A549 treated with AZD2906 at 1 μM for 4 hours (cell line): ENCODE data around the gene OR6M1. TPM values are rescaled to one million over a fixed set of nuclear protein-coding genes. Genes with fewer than 3 reads are reported as not detected.

Source experiments
- total RNA-seq: library from RNA; stranded (reverse); fragments of 200-300 nt; extraction: Qiagen RNA extraction; gene quantifications from 5 replicates; pipeline ENCODE4 v1.2.3, GENCODE V29; 2022

The OR6M1 gene, protein sequence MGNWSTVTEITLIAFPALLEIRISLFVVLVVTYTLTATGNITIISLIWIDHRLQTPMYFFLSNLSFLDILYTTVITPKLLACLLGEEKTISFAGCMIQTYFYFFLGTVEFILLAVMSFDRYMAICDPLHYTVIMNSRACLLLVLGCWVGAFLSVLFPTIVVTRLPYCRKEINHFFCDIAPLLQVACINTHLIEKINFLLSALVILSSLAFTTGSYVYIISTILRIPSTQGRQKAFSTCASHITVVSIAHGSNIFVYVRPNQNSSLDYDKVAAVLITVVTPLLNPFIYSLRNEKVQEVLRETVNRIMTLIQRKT
- not detected in 5 replicates for total RNA-seq

DNA sequence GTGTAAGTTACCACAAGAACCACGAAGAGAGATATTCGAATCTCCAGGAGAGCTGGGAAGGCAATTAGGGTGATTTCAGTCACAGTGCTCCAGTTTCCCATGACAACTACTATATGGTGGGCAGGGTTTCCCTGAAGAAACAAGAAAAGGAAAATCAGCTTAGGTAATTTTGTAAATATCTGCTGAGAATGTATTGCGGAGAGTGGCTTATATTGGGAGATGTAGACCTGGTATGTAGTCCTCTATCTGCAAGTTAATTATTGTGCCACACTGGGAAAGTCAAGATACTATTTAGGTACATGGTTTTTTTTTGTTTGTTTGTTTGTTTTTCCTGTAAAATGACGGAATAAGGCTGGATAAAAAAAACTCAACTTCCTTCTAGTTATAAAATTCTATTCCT is at the start of gene OR6M1:
Gene OR6M1 (minus strand): TSS at position 101 of the 400 bp plus-strand sequence. CDS start 0 bp downstream, at position 101.

Other genes starting within 250 kb of the OR6M1 start
- gene SCN3B, start 151.7 kb downstream of the OR6M1 start, total RNA-seq, result 0.08 to 0.17 TPM (median 0.11 TPM) in 5 replicates
- 8.4 to 10.3 TPM (median 9.0 TPM) in 5 replicates for gene ZNF202, start 64.7 kb downstream of the OR6M1 start, total RNA-seq
- gene OR6X1, start 51.8 kb downstream of the OR6M1 start, total RNA-seq, result not detected in 5 replicates
- not detected in 5 replicates for gene TMEM225, start 79.3 kb upstream of the OR6M1 start, total RNA-seq
- not detected in 5 replicates for gene OR8D4, start 95.8 kb upstream of the OR6M1 start, total RNA-seq
- not detected in 5 replicates for gene OR4D5, start 133.3 kb upstream of the OR6M1 start, total RNA-seq
- not detected in 5 replicates for gene OR6T1, start 137.5 kb upstream of the OR6M1 start, total RNA-seq
- gene OR10S1, start 171.4 kb upstream of the OR6M1 start, total RNA-seq, result not detected in 5 replicates
- not detected in 5 replicates for gene OR10G6, start 188.8 kb upstream of the OR6M1 start, total RNA-seq
- gene OR10G4, start 206.6 kb upstream of the OR6M1 start, total RNA-seq, result not detected in 5 replicates
- gene OR10G9, start 216.7 kb upstream of the OR6M1 start, total RNA-seq, result not detected in 5 replicates
- not detected in 5 replicates for gene OR10G8, start 220.4 kb upstream of the OR6M1 start, total RNA-seq
- not detected in 5 replicates for gene OR10G7, start 235.0 kb upstream of the OR6M1 start, total RNA-seq